Psoas muscle (tissue), 8 donors: ENCODE data around the gene AUTS2. TPM values are rescaled to one million over a fixed set of nuclear protein-coding genes. Genes with fewer than 3 reads are reported as not detected.

Experiments used
- ATAC-seq, 4 donors: fragments of 200-7000 bp; cut with Tn5 transposase; one replicate each; pipeline ENCODE4 v1.9.1; 2020; ENCODE audit warnings: moderate library complexity in 3 of 4, mild to moderate bottlenecking in 2 of 4
- DNase-seq, 2 donors: peaks; one replicate each; pipeline ENCODE4 v3.0.0-alpha.2; 2020
- H3K27ac ChIP-seq: fragments of 200-600 bp; one replicate; pipeline ENCODE4 v1.8.0; 2022
- H3K27me3 ChIP-seq, 3 donors: fragments of 200-600 bp in 1 of 3; one replicate each; pipeline versions ENCODE4 v1.6.1 to v1.8.0; 2013 to 2022; ENCODE audit warnings: low read length in 2 of 3, mild to moderate bottlenecking in 2 of 3, moderate library complexity in 1 of 3; ENCODE audit not compliant: insufficient read depth in 3 of 3
- H3K36me3 ChIP-seq, 2 donors: fragments of 200-600 bp in 1 of 2; one replicate each; pipeline versions ENCODE4 v1.6.1 to v1.8.0; 2013 to 2022; ENCODE audit warnings: low read depth in 1 of 2, mild to moderate bottlenecking in 1 of 2, moderate library complexity in 1 of 2; ENCODE audit not compliant: insufficient read depth in 1 of 2
- H3K4me1 ChIP-seq: fragments of 200-600 bp; one replicate; pipeline ENCODE4 v1.8.0; 2022
- H3K4me3 ChIP-seq: fragments of 200-600 bp; one replicate; pipeline ENCODE4 v1.8.0; 2022; ENCODE audit warnings: mild to moderate bottlenecking
- H3K9me3 ChIP-seq: fragments of 200-600 bp; one replicate; pipeline ENCODE4 v1.8.0; 2022
- WGBS, 3 donors: extraction: QIAGEN DNeasy Blood & Tissue Kit; methylation state at CpG; one replicate each; pipeline versions ENCODE4 v1.1.6 to v1.1.7; 2013; 5-methylcytosine and 5-hydroxymethylcytosine counted together
- intact Hi-C, 2 donors: fragments of 100-400 bp; cut with DNase I; formaldehyde crosslinking; loops; one replicate each; pipeline versions ENCODE4 v1.11.0 to v1.14.2; 2022
- polyA plus RNA-seq, 3 donors: library from polyadenylated mRNA; stranded (reverse); fragments of 200-250 nt; gene quantifications; one replicate each; pipeline ENCODE4 v1.2.3, GENCODE V29; 2013
- total RNA-seq, 4 donors: library from RNA; stranded (reverse); fragmentation: NEBNext Ultra II Directional in 2 of 4; extraction: Animal tissue kit (Norgen Biotek cat#: 25700) in 2 of 4; gene quantifications; one replicate each; pipeline versions ENCODE4 v1.2.1 to v1.2.4, GENCODE V29; 2021 to 2023
- TF ChIP-seq, protein P1 (sequence below): fragments of 200-600 bp; IDR thresholded peaks from one replicate; pipeline ENCODE4 v1.8.0; 2022; ENCODE audit warnings: antibody characterized with exemption
- donor health status: healthy with polysubstance abuse.
- donor health status: DM: no; HTN: no; CAD: no; lungs with moderate emphysema.
- donor health status: Bipolar disorder and iron deficiency.
- donor health status: healthy.
- donor health status: DM: yes; HTN: yes; CAD: no.
- donor health status: DM: no; HTN: no; CAD: no.
- donor health status: DM: no; HTN: no; CAD: no.
- donor health status: DM: yes; HTN: yes; CAD: no.

Gene AUTS2
- total and polyA plus RNA-seq, 7 donors: 5.0 to 33.5 (median 14.3) TPM

GRCh38 chr7:70615066-70615606, 1016.9 kb downstream of the AUTS2 start:
- peaks cover 13% of the 10 kb centered on the region for H3K4me1 ChIP-seq
- H3K27ac ChIP-seq: no peak overlapping the region
- TF ChIP-seq, protein P1, sequence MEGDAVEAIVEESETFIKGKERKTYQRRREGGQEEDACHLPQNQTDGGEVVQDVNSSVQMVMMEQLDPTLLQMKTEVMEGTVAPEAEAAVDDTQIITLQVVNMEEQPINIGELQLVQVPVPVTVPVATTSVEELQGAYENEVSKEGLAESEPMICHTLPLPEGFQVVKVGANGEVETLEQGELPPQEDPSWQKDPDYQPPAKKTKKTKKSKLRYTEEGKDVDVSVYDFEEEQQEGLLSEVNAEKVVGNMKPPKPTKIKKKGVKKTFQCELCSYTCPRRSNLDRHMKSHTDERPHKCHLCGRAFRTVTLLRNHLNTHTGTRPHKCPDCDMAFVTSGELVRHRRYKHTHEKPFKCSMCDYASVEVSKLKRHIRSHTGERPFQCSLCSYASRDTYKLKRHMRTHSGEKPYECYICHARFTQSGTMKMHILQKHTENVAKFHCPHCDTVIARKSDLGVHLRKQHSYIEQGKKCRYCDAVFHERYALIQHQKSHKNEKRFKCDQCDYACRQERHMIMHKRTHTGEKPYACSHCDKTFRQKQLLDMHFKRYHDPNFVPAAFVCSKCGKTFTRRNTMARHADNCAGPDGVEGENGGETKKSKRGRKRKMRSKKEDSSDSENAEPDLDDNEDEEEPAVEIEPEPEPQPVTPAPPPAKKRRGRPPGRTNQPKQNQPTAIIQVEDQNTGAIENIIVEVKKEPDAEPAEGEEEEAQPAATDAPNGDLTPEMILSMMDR: no peak
- no peaks in the 10 kb centered on the region for H3K9me3 ChIP-seq
- WGBS, 3 donors: 34 to 36% (median 35%) methylated on average over 5 of the region's 5 CpGs
- intact Hi-C loops: no loop called here
- DNase-seq: no peak
- no peak overlapping the region for H3K4me3 ChIP-seq
- ATAC-seq: peak in 1 of 4 donors; percentile 18
- H3K36me3 ChIP-seq: no peaks in the 10 kb centered on the region
- H3K27me3 ChIP-seq: no peaks in the 10 kb centered on the region

GRCh38 chr7:70616211-70616610, 1017.9 kb downstream of the AUTS2 start:
- DNase-seq: no peak
- intact Hi-C loops: no loop called here

DNA sequence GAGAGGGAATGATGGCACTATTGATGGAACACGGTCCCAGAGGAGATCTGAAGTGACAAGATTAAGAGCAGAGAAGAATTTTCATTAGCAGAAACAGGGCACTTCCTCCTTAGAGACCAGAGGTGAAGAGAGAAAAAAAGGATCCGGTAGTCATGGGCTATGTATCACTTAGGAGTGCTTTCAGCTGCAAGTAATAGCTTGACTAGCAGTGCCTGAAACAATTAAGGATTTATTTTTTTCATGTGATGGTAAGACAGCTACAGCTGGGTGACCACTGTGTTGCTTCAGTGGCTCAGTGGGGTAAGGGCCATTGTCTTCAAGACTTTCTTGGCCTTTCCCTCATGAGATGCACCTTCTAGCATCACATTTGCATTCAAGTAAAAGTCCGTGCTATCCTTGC, 1018.5 kb downstream of the AUTS2 start:
- TF ChIP-seq, protein P1: no peak
- 98 to 99% (median 98%) methylated on average over 3 of the region's 3 CpGs for WGBS, 3 donors
- ATAC-seq (no peak), DNase-seq (no peak)
- Histone ChIP-seq H3K27me3 (no peaks in the 10 kb centered on the region), H3K4me1 (peaks cover 13% of the 10 kb centered on the region), H3K4me3 (no peak overlapping the region), H3K27ac (no peak overlapping the region), H3K36me3 (no peaks in the 10 kb centered on the region), H3K9me3 (no peaks in the 10 kb centered on the region)
- intact Hi-C loops: no loop called here

More at GRCh38 chr7:70616211-70616610, 1017.9 kb downstream of the AUTS2 start:
- H3K9me3 ChIP-seq: no peaks in the 10 kb centered on the region
- TF ChIP-seq, protein P1: no peak
- 68 to 75% (median 72%) methylated on average over 5 of the region's 5 CpGs for WGBS, 3 donors
- peaks cover 13% of the 10 kb centered on the region for H3K4me1 ChIP-seq
- no peak overlapping the region for H3K27ac ChIP-seq
- H3K36me3 ChIP-seq: no peaks in the 10 kb centered on the region
- ATAC-seq: no peak
- H3K4me3 ChIP-seq: no peak overlapping the region
- no peaks in the 10 kb centered on the region for H3K27me3 ChIP-seq

GRCh38 chr7:70618020-70618551, 1019.8 kb downstream of the AUTS2 start:
- Histone ChIP-seq H3K4me3 (no peak overlapping the region), H3K27ac (no peak overlapping the region), H3K9me3 (no peaks in the 10 kb centered on the region), H3K36me3 (no peaks in the 10 kb centered on the region), H3K4me1 (peaks cover 13% of the 10 kb centered on the region), H3K27me3 (no peaks in the 10 kb centered on the region)
- DNase-seq (peak; percentile 21 to 57), ATAC-seq (no peak)
- 83 to 91% (median 87%) methylated on average over 10 of the region's 10 CpGs for WGBS, 3 donors
- TF ChIP-seq, protein P1: no peak
- intact Hi-C loops: no loop called here

DNA sequence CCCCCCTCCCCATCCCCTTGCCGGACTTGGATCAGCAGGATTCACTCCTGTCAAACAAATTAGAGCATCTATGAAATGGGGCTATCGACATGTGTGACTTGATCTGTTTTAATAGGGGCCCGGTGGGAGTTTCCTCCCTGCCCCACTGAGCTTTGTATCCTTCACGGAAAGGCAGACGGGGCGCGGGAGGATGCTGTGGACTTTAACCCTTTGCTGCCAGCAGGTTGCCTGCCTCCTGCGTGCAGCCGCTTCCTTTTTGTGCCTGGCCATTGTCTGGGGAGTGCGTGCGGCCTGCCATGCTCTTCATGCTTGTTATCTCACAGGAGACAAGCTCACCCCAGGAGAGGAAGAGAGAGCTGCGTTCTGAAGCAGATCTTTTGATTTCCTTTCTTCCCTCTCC, 1020.9 kb downstream of the AUTS2 start:
- Histone ChIP-seq H3K36me3 (no peaks in the 10 kb centered on the region), H3K4me1 (peaks cover 10% of the 10 kb centered on the region), H3K4me3 (no peak overlapping the region), H3K27me3 (no peaks in the 10 kb centered on the region), H3K27ac (no peak overlapping the region), H3K9me3 (no peaks in the 10 kb centered on the region)
- DNase-seq (no peak), ATAC-seq (no peak)
- TF ChIP-seq, protein P1: no peak
- WGBS, 3 donors: 76 to 85% (median 83%) methylated on average over 12 of the region's 12 CpGs
- intact Hi-C loops: no loop called here
